MCF 10A (cell line): ENCODE data around the gene ANO1. TPM values are rescaled to one million over a fixed set of nuclear protein-coding genes. Genes with fewer than 3 reads are reported as not detected.

Experiments
- BruUV-seq: library from RNA; stranded (reverse); fragments of 400-500 nt; replicated peaks from 2 replicates; lab custom pipeline; 2021; lab: Mats Ljungman, UMichigan
- CTCF ChIA-PET: fragments of 300-600 bp; sonication (Branson Sonifier 250); formaldehyde crosslinking; extraction: SDS; loops from one replicate; lab custom pipeline; 2021; ENCODE audit warnings: antibody characterized with exemption, inconsistent platforms; lab: Yijun Ruan, JAX
- POLR2A ChIA-PET: fragments of 300-600, 350-650 bp; sonication (Branson Sonifier 250); formaldehyde crosslinking; extraction: SDS; loops from one replicate; lab custom pipeline; 2020; ENCODE audit warnings: antibody characterized with exemption, inconsistent platforms; lab: Yijun Ruan, JAX
- DNase-seq: peaks from one replicate; pipeline ENCODE4 v3.0.0-alpha.2; 2018; ENCODE audit not compliant: unreplicated experiment
- H3K27ac Mint-ChIP-seq: one replicate; pipeline ENCODE4 v1.8.0; 2022; ENCODE audit warnings: mild to moderate bottlenecking, low read depth, mixed read lengths; ENCODE audit not compliant: unreplicated experiment
- H3K27me3 Mint-ChIP-seq: one replicate; pipeline ENCODE4 v1.8.0; 2022; ENCODE audit warnings: mixed read lengths; ENCODE audit not compliant: insufficient read depth, unreplicated experiment
- H3K36me3 Mint-ChIP-seq: one replicate; pipeline ENCODE4 v1.8.0; 2022; ENCODE audit warnings: mild to moderate bottlenecking, moderate library complexity, mixed read lengths; ENCODE audit not compliant: insufficient read depth, unreplicated experiment
- H3K4me1 Mint-ChIP-seq: one replicate; pipeline ENCODE4 v1.8.0; 2022; ENCODE audit warnings: mixed read lengths; ENCODE audit not compliant: insufficient read depth, unreplicated experiment
- H3K4me3 Mint-ChIP-seq: one replicate; pipeline ENCODE4 v1.8.0; 2022; ENCODE audit warnings: mild to moderate bottlenecking, moderate library complexity, mixed read lengths; ENCODE audit not compliant: unreplicated experiment
- H3K9me3 Mint-ChIP-seq: one replicate; pipeline ENCODE4 v1.8.0; 2022; ENCODE audit warnings: mixed read lengths; ENCODE audit not compliant: unreplicated experiment
- CTCF ChIP-seq: fragments of 200-600 bp; IDR thresholded peaks from one replicate; pipeline ENCODE4 v1.8.0; 2022; ENCODE audit warnings: antibody characterized with exemption, mild to moderate bottlenecking; ENCODE audit not compliant: unreplicated experiment
- intact Hi-C: fragments of 100-400 bp; cut with micrococcal nuclease; formaldehyde crosslinking; loops from 2 replicates; pipeline ENCODE4 v1.14.1; 2022
- total RNA-seq: library from RNA; stranded (reverse); gene quantifications from 2 replicates; pipeline ENCODE4 v1.2.3, GENCODE V29; 2022

ANO1 gene
- total RNA-seq, 1 experiment from 2014 or later: not detected

DNA sequence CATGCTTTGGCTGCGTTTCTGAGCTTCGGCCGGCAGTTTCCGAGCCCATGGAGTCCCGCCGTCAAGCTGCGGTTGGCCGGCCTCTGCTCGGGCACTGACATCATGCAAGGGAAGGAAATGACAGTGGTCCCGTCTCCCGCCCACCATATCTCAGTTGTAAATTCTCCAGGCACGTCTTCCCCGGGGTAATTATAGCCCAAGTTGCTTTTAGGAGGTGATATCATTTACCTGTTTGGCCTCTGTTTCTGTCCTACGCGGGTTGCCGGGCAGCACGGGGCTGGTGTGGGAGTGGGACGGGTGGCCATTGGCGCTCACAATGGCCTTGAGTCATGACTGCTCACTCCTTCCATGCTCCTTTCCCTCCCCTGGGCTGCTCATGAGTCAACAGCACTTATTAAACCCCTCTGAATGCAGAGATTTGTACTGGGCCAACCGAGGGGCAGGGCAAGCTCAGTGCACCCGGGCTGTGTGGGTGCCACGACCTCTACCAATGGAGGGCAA lies 4.2 kb upstream of the ANO1 start:
- CTCF ChIA-PET: no interaction called here
- H3K27ac Mint-ChIP-seq: no peak overlapping the region
- H3K9me3 Mint-ChIP-seq: no peaks in the 10 kb centered on the region
- POLR2A ChIA-PET: no interaction called here
- H3K4me1 Mint-ChIP-seq: no peaks in the 10 kb centered on the region
- no peaks in the 10 kb centered on the region for H3K36me3 Mint-ChIP-seq
- no peak for TF ChIP-seq CTCF
- no peak overlapping the region for H3K4me3 Mint-ChIP-seq
- DNase-seq: no peak
- H3K27me3 Mint-ChIP-seq: peaks cover 16% of the 10 kb centered on the region
- intact Hi-C loops: no loop called here
- no TSS peak for BruUV-seq

DNA sequence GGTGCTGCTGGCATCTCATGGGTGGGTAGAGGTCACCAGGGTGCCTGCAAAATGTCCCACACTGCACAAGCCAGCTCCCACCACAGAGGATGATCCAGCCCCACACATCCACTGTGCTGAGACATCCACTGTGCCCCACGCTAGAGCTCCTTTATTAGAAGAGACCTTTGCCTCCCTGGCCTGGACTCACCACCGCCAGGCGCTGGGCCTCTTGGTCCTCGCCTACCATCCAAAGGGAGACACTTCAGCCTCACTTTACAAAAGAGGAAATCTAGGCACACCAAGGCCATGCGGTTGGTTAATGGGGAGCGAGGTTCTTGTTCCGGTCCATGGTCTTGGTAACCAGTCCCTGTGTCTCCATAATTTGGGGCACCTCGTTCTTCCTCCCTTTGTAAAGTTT lies 3.4 kb upstream of the ANO1 start:
- TF ChIP-seq CTCF: no peak
- H3K27me3 Mint-ChIP-seq: peaks cover 9% of the 10 kb centered on the region
- H3K4me3 Mint-ChIP-seq: no peak overlapping the region
- ChIA-PET POLR2A (interaction anchor here (0.6 kb wide), 2 partner anchors 42 to 54 kb away, joined by 3 read pairs; no protein-coding TSS in a partner anchor), CTCF (no interaction called here)
- BruUV-seq: no TSS peak
- no peaks in the 10 kb centered on the region for H3K9me3 Mint-ChIP-seq
- H3K4me1 Mint-ChIP-seq: no peaks in the 10 kb centered on the region
- H3K36me3 Mint-ChIP-seq: no peaks in the 10 kb centered on the region
- intact Hi-C loops: no loop called here
- DNase-seq: no peak
- no peak overlapping the region for H3K27ac Mint-ChIP-seq

GRCh38 chr11:70075836-70076235 lies 2.3 kb upstream of the ANO1 start:
- CTCF ChIA-PET: no interaction called here
- no peaks in the 10 kb centered on the region for H3K9me3 Mint-ChIP-seq
- intact Hi-C loops: no loop called here
- BruUV-seq: no TSS peak
- POLR2A ChIA-PET: no interaction called here
- TF ChIP-seq CTCF: no peak
- H3K4me3 Mint-ChIP-seq: no peak overlapping the region
- H3K36me3 Mint-ChIP-seq: no peaks in the 10 kb centered on the region
- peaks cover under 1% of the 10 kb centered on the region for H3K4me1 Mint-ChIP-seq
- no peaks in the 10 kb centered on the region for H3K27me3 Mint-ChIP-seq
- DNase-seq: no peak
- no peak overlapping the region for H3K27ac Mint-ChIP-seq

DNA sequence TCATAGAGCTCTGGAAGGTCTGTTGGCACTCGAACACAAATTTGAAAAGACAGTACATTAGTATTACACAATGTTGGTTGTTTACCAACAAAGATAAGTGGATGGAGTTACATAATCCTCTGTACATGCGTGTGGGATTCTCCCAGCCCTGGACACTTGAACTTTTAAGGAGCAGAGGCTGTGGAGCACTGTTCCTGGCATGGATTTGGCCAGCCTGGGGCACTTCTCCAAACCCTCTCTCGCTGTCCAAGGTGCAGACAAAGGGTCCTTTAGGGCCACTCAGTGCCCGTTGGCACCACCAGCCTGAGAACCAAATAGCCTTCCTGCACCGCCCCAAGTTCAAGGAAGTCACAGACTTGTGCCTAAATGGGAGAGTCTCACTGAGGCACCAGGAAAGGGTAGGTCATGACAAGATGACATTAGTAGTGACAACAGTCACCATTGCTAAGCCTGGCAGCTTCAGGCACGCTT lies 1.6 kb upstream of the ANO1 start:
- Mint-ChIP-seq H3K36me3 (no peaks in the 10 kb centered on the region), H3K9me3 (no peaks in the 10 kb centered on the region), H3K27ac (no peak overlapping the region), H3K4me1 (peaks cover 4% of the 10 kb centered on the region), H3K4me3 (no peak overlapping the region), H3K27me3 (no peaks in the 10 kb centered on the region)
- CTCF ChIA-PET: no interaction called here
- POLR2A ChIA-PET: no interaction called here
- no peak for DNase-seq
- TF ChIP-seq CTCF: no peak
- BruUV-seq: no TSS peak
- intact Hi-C loops: no loop called here
